ENCODE measurements around the gene OR2S2. TPM values are rescaled to one million over a fixed set of nuclear protein-coding genes. Genes with fewer than 3 reads are reported as not detected.

OR2S2 gene
- total and polyA plus RNA-seq, 3 experiments from 2014 or later, result not detected

DNA sequence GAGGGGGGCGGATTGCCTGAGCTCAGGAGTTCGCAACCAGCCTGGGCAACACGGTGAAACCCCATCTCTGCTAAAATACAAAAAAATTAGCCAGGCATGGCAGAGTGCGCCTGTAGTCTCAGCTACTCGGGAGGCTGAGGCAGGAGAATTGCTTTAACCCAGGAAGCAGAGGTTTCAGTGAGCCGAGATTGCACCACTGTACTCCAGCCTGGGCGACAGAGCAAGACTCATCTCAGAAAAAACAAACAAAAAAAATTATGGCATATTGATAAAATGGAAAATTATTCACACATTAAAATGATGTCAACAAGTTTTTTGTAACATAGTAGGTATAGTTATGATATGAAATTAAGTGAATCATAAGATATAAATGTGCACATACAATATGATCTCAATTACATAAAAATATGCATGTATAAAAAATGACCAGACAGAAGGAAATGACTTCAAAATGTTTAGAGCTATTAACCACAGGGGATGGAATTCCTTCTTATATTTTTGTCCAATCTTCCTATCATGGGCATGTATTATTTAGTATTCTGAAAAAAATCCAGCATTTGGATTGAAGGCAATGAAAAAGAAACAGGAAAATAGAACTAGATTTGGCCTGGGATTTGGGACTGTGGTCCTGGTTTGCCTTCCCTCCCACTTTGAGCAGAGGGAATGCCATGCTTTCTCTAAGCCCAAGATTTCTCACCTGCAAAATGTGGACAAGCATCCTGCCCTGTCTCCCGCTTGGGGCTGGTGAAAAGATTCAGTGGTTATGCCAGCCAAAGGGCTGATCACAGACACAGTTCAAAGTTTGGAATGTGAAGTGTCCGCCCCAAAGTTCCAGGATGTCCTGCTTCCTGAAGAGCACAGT is 29.1 kb downstream of the OR2S2 start:
- CTCF ChIA-PET, result no interaction called here
- Mint-ChIP-seq H3K27ac (no peak overlapping the region), H3K9me3 (no peaks in the 10 kb centered on the region)

DNA sequence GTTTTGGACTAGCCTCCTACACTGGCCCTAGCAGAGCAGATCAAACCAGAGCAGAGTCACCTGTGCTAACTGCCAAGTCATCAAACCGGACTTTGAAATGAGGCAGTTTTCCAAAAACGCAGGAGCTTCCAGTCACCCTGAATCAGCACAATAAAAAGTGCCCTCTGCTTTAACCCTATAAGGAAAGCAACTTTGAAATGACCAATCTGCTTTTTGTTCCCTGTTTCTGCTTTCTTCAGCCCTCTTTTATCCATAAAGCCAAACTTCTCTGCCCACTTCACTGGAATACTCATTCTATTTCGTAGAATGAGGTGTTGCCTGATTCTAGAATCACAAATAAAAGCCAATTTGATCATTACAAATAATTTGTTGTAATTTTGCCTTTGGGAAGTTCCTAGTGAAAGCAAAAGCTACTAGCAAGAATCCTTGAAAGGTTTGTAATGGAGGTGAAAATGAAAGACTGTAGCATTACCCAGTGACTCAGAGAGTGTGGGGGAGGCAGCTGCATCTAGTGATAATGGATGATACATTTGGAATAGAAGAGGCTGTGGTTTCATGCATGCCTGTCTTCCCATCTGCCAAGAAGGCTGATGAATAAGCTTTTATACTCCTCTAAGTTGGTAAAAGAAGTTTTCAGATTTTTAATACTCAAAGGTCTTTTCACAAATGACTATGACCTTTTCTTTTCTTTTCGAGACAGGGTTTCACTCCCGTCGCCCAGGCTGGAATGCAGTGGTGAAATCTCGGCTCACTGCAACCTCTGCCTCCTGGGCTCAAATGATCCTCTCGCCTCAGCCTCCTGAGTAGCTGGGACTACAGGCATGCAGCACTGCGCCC is 33.8 kb downstream of the OR2S2 start:
- no peaks in the 10 kb centered on the region for H3K4me1 ChIP-seq (ENCODE audit: insufficient read depth, low read length)
- H3K36me3 ChIP-seq (ENCODE audit: insufficient read depth, low read length), result no peaks in the 10 kb centered on the region
- H3K36me3 Mint-ChIP-seq, result no peaks in the 10 kb centered on the region
- no peak overlapping the region for H3K4me3 ChIP-seq (ENCODE audit: low read length)
- H3K27ac Mint-ChIP-seq, result no peak overlapping the region
- H3K27ac ChIP-seq (ENCODE audit: low read depth, low read length), result peak overlapping the region; percentile 74
- CTCF ChIA-PET, result interaction anchor here (1.2 kb wide), 1 partner anchor 21 kb away, joined by 4 read pairs; no protein-coding TSS in a partner anchor
- no peak overlapping the region for H3K4me3 Mint-ChIP-seq
- POLR2A ChIA-PET, result no interaction called here
- H3K27me3 ChIP-seq (ENCODE audit: insufficient read depth, low read length, poor library complexity, severe bottlenecking), result no peaks in the 10 kb centered on the region
- no peaks in the 10 kb centered on the region for H3K9me3 ChIP-seq (ENCODE audit: low read length)
- peaks cover 2 to 8% of the 10 kb centered on the region in 2 donors for H3K27me3 Mint-ChIP-seq
- H3K4me1 Mint-ChIP-seq, result no peaks in the 10 kb centered on the region
- H3K9me3 Mint-ChIP-seq, result no peaks in the 10 kb centered on the region
- DNase-seq, result no peak

More for the DNA sequence above, 29.1 kb downstream of the OR2S2 start:
- no peak overlapping the region for H3K4me3 ChIP-seq (ENCODE audit: low read length)
- Mint-ChIP-seq H3K4me1 (peaks cover 0 to 8% (median 4%) of the 10 kb centered on the region in 3 donors), H3K36me3 (no peaks in the 10 kb centered on the region), H3K27me3 (peaks cover 3 to 8% of the 10 kb centered on the region in 2 donors), H3K4me3 (no peak overlapping the region)
- POLR2A ChIA-PET, result no interaction called here
- H3K27ac ChIP-seq (ENCODE audit: low read depth, low read length), result no peak overlapping the region
- no peaks in the 10 kb centered on the region for H3K36me3 ChIP-seq (ENCODE audit: insufficient read depth, low read length)
- H3K9me3 ChIP-seq (ENCODE audit: low read length), result no peaks in the 10 kb centered on the region
- no peak for DNase-seq
- no peaks in the 10 kb centered on the region for H3K27me3 ChIP-seq (ENCODE audit: insufficient read depth, low read length, poor library complexity, severe bottlenecking)
- H3K4me1 ChIP-seq (ENCODE audit: insufficient read depth, low read length), result peaks cover 7% of the 10 kb centered on the region

DNA sequence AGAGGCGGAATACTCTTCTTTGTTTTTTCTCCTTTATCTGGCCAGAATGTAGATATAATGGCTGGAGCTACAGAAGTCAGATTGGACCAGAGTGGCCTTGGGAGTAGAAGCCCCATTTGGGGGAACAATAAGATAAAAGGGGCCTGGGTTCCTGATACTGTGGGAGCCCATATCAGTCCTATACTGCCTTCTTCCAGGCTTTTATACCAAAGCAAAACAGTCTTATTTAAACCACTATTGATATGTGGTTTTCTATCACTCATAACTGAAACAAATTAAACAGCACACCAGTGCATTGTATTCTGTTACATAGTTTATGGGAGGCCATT is 34.4 kb downstream of the OR2S2 start:
- peak overlapping the region; percentile 74 for H3K27ac ChIP-seq (ENCODE audit: low read depth, low read length)
- H3K36me3 ChIP-seq (ENCODE audit: insufficient read depth, low read length), result no peaks in the 10 kb centered on the region
- no peaks in the 10 kb centered on the region for H3K9me3 ChIP-seq (ENCODE audit: low read length)
- H3K27me3 Mint-ChIP-seq, result peaks cover 2 to 8% of the 10 kb centered on the region in 2 donors
- ChIA-PET POLR2A (no interaction called here), CTCF (no interaction called here)
- H3K27ac Mint-ChIP-seq, result no peak overlapping the region
- no peak overlapping the region for H3K4me3 ChIP-seq (ENCODE audit: low read length)
- no peak overlapping the region for H3K4me3 Mint-ChIP-seq
- no peaks in the 10 kb centered on the region for H3K36me3 Mint-ChIP-seq
- H3K4me1 Mint-ChIP-seq, result peaks cover 0 to 1% (median 0%) of the 10 kb centered on the region in 3 donors
- DNase-seq, result no peak
- no peaks in the 10 kb centered on the region for H3K9me3 Mint-ChIP-seq
- no peaks in the 10 kb centered on the region for H3K4me1 ChIP-seq (ENCODE audit: insufficient read depth, low read length)
- no peaks in the 10 kb centered on the region for H3K27me3 ChIP-seq (ENCODE audit: insufficient read depth, low read length, poor library complexity, severe bottlenecking)

DNA sequence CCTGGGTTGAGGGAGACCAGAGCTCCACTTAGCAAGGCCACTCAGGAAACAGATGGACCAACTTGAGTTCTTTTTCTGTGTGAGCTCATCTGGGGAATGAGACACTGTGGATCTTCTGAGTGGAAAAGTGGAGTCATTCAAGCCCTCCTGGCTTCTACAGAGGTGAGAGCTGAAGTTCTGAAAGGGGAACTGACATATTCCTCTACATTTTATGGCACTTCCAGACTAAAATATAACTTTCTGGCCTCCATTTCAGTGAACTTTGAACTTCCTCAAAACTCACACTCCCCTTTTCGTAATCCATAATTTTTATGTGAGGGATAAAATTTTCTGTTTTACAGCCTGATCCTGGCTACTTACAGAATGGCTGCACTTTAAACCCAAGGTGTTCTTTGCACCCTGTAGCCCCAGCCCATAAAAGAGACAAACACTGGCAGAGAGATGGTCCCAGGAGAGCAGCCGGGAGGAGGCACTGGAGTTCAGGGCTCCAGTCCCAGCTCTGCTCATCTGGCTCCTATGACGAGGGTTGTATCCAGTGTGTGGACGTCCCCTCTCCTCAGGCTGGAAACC is 37.8 kb downstream of the OR2S2 start:
- Mint-ChIP-seq H3K9me3 (no peaks in the 10 kb centered on the region), H3K36me3 (no peaks in the 10 kb centered on the region), H3K27ac (peak overlapping the region in 1 of 8 donors; percentile 73), H3K4me1 (peaks cover 0 to 3% (median 0%) of the 10 kb centered on the region in 3 donors), H3K27me3 (no peaks in the 10 kb centered on the region), H3K4me3 (no peak overlapping the region)
- H3K27ac ChIP-seq (ENCODE audit: low read depth, low read length), result no peak overlapping the region
- no peaks in the 10 kb centered on the region for H3K9me3 ChIP-seq (ENCODE audit: low read length)
- DNase-seq, result no peak
- H3K36me3 ChIP-seq (ENCODE audit: insufficient read depth, low read length), result no peaks in the 10 kb centered on the region
- H3K4me3 ChIP-seq (ENCODE audit: low read length), result no peak overlapping the region
- H3K4me1 ChIP-seq (ENCODE audit: insufficient read depth, low read length), result no peaks in the 10 kb centered on the region
- H3K27me3 ChIP-seq (ENCODE audit: insufficient read depth, low read length, poor library complexity, severe bottlenecking), result no peaks in the 10 kb centered on the region
- ChIA-PET POLR2A (no interaction called here), CTCF (no interaction called here)

DNA sequence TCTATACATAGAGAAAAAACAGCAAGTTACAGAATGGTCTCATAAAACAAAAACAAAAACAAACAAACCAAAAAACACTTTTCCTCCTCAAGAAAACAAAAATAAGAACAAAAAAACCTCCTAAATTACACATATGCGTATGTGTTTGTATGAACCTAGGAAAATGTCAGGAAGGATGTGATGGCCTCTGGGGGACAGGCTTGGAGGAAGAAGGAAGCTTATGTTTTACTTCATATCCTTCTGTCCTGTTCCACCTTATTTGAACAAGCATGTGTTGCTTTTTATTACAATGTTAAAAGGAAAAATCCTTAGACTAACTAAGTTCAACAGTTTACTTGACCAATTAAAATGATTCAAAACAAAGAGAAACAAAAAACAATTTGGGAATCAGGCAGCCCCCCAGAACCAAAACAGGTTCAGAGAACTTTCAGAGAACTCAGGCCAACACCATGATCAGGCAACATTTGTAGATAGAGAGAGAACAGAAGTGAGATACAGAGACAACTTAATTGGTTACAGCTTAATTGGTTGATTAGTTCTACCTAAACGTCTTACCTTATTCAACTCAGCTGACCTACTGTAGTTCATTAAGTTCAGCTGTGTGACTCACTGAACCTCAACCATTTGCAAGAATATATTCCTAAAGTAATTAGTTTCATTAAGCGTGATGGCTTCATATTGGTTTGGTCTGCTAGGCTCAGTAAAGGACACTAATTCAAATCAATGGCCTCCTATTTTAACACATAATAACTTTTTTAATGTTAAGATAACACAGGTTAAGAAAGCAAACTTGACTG is 38.5 kb downstream of the OR2S2 start:
- no peaks in the 10 kb centered on the region for H3K4me1 ChIP-seq (ENCODE audit: insufficient read depth, low read length)
- DNase-seq, result no peak
- Mint-ChIP-seq H3K27me3 (no peaks in the 10 kb centered on the region), H3K4me1 (peaks cover 0 to 3% (median 0%) of the 10 kb centered on the region in 3 donors), H3K4me3 (no peak overlapping the region), H3K36me3 (no peaks in the 10 kb centered on the region), H3K9me3 (no peaks in the 10 kb centered on the region), H3K27ac (peak overlapping the region in 1 of 8 donors; percentile 47)
- H3K27me3 ChIP-seq (ENCODE audit: insufficient read depth, low read length, poor library complexity, severe bottlenecking), result no peaks in the 10 kb centered on the region
- ChIA-PET CTCF (no interaction called here), POLR2A (no interaction called here)
- H3K9me3 ChIP-seq (ENCODE audit: low read length), result no peaks in the 10 kb centered on the region
- no peak overlapping the region for H3K4me3 ChIP-seq (ENCODE audit: low read length)
- no peaks in the 10 kb centered on the region for H3K36me3 ChIP-seq (ENCODE audit: insufficient read depth, low read length)
- H3K27ac ChIP-seq (ENCODE audit: low read depth, low read length), result no peak overlapping the region

DNA sequence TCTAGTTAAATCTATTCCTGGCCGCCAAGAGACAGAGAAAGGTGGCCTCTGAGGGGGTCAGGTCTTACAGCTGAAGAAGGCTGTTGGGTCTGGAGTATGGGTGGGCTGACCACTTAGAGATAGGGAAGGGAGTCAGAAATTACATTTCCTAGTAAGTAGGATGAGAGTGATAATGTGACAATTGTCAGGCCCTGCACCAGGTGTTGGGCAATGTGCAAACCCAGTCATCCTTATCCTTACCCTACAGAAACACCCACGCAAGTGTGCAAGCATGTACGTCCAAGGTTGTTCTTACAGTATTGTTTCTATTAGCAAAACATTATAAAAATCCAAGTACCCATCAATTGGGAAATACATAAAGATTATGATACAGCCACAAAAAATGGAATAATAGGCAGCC is 39.2 kb downstream of the OR2S2 start:
- Mint-ChIP-seq H3K4me3 (no peak overlapping the region), H3K27ac (peak overlapping the region in 2 of 8 donors; percentile 47 to 51), H3K27me3 (no peaks in the 10 kb centered on the region), H3K36me3 (no peaks in the 10 kb centered on the region), H3K9me3 (no peaks in the 10 kb centered on the region), H3K4me1 (peaks cover 0 to 3% (median 0%) of the 10 kb centered on the region in 3 donors)
- POLR2A ChIA-PET, result no interaction called here
- Histone ChIP-seq H3K9me3 (ENCODE audit: low read length) (no peaks in the 10 kb centered on the region), H3K27ac (ENCODE audit: low read depth, low read length) (no peak overlapping the region), H3K27me3 (ENCODE audit: insufficient read depth, low read length, poor library complexity, severe bottlenecking) (no peaks in the 10 kb centered on the region), H3K36me3 (ENCODE audit: insufficient read depth, low read length) (no peaks in the 10 kb centered on the region), H3K4me1 (ENCODE audit: insufficient read depth, low read length) (no peaks in the 10 kb centered on the region), H3K4me3 (ENCODE audit: low read length) (no peak overlapping the region)
- CTCF ChIA-PET, result interaction anchor here (0.7 to 1.4 kb wide), 2 partner anchors 15 to 927 kb away, joined by 3 to 4 read pairs; no protein-coding TSS in a partner anchor
- DNase-seq, result no peak

DNA sequence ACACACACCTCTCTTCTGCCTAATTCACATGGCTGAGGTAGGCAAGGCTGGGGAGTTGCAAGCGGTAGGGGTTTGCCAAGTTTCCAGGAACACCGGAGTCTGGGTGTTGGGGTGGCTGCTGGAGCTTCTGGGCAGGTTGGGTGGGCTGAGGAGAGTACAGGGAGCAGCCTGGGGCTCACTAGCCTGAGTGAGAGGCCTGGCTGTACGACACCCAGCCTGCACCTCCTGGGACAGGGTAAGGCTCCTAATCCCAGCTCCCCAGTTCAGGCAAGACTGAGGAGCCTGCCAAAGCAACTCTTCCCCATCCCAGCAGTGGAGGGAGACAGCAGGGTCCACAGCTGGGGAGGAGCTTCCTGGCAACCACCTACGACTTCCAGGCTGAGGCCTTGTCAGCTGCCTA is 40.7 kb downstream of the OR2S2 start:
- no peak for DNase-seq
- H3K27ac ChIP-seq (ENCODE audit: low read depth, low read length), result no peak overlapping the region
- no peak overlapping the region for H3K4me3 Mint-ChIP-seq
- H3K27ac Mint-ChIP-seq, result peak overlapping the region in 1 of 8 donors; percentile 72
- POLR2A ChIA-PET, result no interaction called here
- no peaks in the 10 kb centered on the region for H3K9me3 Mint-ChIP-seq
- peaks cover 6% of the 10 kb centered on the region for H3K4me1 ChIP-seq (ENCODE audit: insufficient read depth, low read length)
- no peaks in the 10 kb centered on the region for H3K36me3 Mint-ChIP-seq
- H3K27me3 ChIP-seq (ENCODE audit: insufficient read depth, low read length, poor library complexity, severe bottlenecking), result no peaks in the 10 kb centered on the region
- H3K4me3 ChIP-seq (ENCODE audit: low read length), result no peak overlapping the region
- H3K36me3 ChIP-seq (ENCODE audit: insufficient read depth, low read length), result no peaks in the 10 kb centered on the region
- H3K4me1 Mint-ChIP-seq, result peaks cover 0 to 6% (median 3%) of the 10 kb centered on the region in 3 donors
- CTCF ChIA-PET, result interaction anchor here (1.4 kb wide), 1 partner anchor 14 kb away, joined by 3 read pairs; no protein-coding TSS in a partner anchor
- H3K27me3 Mint-ChIP-seq, result no peaks in the 10 kb centered on the region
- no peaks in the 10 kb centered on the region for H3K9me3 ChIP-seq (ENCODE audit: low read length)

All from CD8-positive, alpha-beta memory T cell (primary cell).